ENCODE results near the gene PLB1. TPM values are rescaled to one million over a fixed set of nuclear protein-coding genes. Genes with fewer than 3 reads are reported as not detected.

The PLB1 gene
- total RNA-seq, 5 donors from 2014 or later (not counting 1 experiment from before 2014, with no cell fraction given): 0.07 to 2.5 (median 0.58) TPM

DNA sequence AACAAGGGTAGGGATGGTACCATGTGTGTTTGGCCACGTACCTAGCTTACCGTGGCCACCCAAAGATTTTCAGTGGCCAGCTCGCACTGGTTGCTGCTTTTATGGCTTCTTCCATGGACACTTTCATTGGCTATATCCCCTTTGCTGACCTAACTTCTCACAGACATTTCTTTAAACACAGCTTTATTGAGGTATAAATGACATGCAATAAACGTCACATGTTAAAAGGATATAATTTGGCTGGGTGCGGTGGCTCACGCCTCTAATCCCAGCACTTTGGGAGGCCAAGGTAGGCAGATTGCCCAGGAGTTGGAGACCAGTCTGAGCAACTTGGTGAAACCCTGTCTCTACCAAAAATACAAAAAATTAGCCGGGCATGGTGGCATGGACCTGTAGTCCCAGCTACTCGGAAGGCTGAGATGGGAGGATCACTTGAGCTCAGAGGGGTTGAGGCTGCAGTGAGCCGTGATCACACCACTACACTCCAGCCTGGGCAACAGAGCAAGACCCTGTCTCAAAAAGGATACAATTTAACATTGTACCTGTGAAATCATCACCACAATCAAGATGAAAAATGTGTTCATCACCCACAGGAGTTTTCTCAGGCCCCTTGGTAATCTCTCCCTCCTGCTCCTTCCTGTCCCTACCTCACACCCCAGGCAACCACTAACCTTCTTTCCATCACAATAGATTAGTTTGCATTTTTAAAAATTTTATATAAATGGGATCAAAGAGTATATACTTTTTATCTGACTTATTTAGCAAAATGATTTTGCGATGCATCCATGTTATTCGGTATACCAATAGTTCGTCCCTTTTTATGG, 127.9 kb downstream of the PLB1 start:
- Histone ChIP-seq H3K27me3 (replicated peaks in 1 of 2; ENCODE audit: control insufficient read depth in 2 of 2, extremely low read depth in 1 of 2, insufficient read depth in 2 of 2, low read length in 1 of 2) (no peaks in the 10 kb centered on the region), H3K27ac (ENCODE audit: low read length) (peak overlapping the region; percentile 99), H3K4me1 (ENCODE audit: control insufficient read depth in 1 of 2, extremely low read depth in 1 of 2, insufficient read depth in 2 of 2, low read length in 2 of 2) (peaks cover 44 to 86% of the 10 kb centered on the region in 2 experiments), H3K9me3 (no peaks in the 10 kb centered on the region), H3K36me3 (ENCODE audit: control insufficient read depth in 2 of 2, extremely low read depth in 1 of 2, insufficient read depth in 1 of 2, low read length in 1 of 2) (no peaks in the 10 kb centered on the region), H3K4me3 (ENCODE audit: control insufficient read depth in 1 of 2, extremely low read depth in 1 of 2, low read length in 1 of 2) (no peak overlapping the region)
- H3K27ac Mint-ChIP-seq: peak overlapping the region; percentile 92 to 99
- peak in 1 of 35 experiments; percentile 25 for DNase-seq
- ATAC-seq (replicated peaks in 1 of 4): no peak
- ChIA-PET CTCF (interaction anchor here in 1 of 2 donors (0.6 to 6.2 kb wide), 4 partner anchors 29 to 197 kb away, joined by 3 to 62 read pairs (median 3); partner anchors contain the start of gene PPP1CB), POLR2A (interaction anchor here (0.6 to 2.0 kb wide), 7 partner anchors 8 to 128 kb away, joined by 3 to 10 read pairs (median 5); partner anchors contain the start of gene PPP1CB (in 1 of the 2))
- no peaks in the 10 kb centered on the region for H3K9me3 Mint-ChIP-seq
- H3K27me3 Mint-ChIP-seq: no peaks in the 10 kb centered on the region
- H3K4me1 Mint-ChIP-seq: peaks cover 36 to 90% (median 90%) of the 10 kb centered on the region in 3 donors
- peak overlapping the region in 1 of 3 donors; percentile 66 for H3K4me3 Mint-ChIP-seq
- peaks cover 5% of the 10 kb centered on the region for H3K36me3 Mint-ChIP-seq
- 100% methylated on average over 2 of the region's 12 CpGs for WGBS (ENCODE audit: insufficient coverage)

DNA sequence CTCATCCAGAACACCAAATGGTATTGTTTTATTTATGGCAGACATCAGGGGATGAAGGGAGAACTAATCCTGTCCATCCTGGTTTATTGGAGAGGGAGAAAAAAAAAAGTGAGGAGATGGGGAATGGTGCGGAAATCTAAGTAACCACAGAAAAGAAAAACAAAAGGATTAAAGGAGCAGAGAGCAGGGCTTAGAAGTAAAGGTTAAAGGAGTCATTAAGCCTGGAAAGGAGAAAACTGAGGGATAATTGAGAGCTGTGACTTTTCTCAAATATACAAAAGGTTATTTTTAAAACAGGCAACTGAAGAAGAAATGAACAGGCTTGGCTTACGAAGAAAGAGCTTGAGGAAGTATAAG, 128.6 kb downstream of the PLB1 start:
- H3K9me3 Mint-ChIP-seq: no peaks in the 10 kb centered on the region
- no peak for ATAC-seq (replicated peaks in 1 of 4)
- Histone ChIP-seq H3K4me1 (ENCODE audit: control insufficient read depth in 1 of 2, extremely low read depth in 1 of 2, insufficient read depth in 2 of 2, low read length in 2 of 2) (peaks cover 42 to 85% of the 10 kb centered on the region in 2 experiments), H3K27ac (ENCODE audit: low read length) (peak overlapping the region; percentile 99), H3K9me3 (no peaks in the 10 kb centered on the region), H3K4me3 (ENCODE audit: control insufficient read depth in 1 of 2, extremely low read depth in 1 of 2, low read length in 1 of 2) (no peak overlapping the region), H3K36me3 (ENCODE audit: control insufficient read depth in 2 of 2, extremely low read depth in 1 of 2, insufficient read depth in 1 of 2, low read length in 1 of 2) (no peaks in the 10 kb centered on the region), H3K27me3 (replicated peaks in 1 of 2; ENCODE audit: control insufficient read depth in 2 of 2, extremely low read depth in 1 of 2, insufficient read depth in 2 of 2, low read length in 1 of 2) (no peaks in the 10 kb centered on the region)
- H3K27ac Mint-ChIP-seq: peak overlapping the region; percentile 91 to 92
- WGBS (ENCODE audit: insufficient coverage): no CpG with 5 or more reads among the region's 2 CpGs
- CTCF ChIA-PET: interaction anchor here in 1 of 2 donors (0.6 to 6.2 kb wide), 3 partner anchors 30 to 196 kb away, joined by 3 to 62 read pairs (median 3); partner anchors contain the start of gene PPP1CB
- peaks cover 36 to 84% (median 83%) of the 10 kb centered on the region in 3 donors for H3K4me1 Mint-ChIP-seq
- peak overlapping the region in 1 of 3 donors; percentile 66 for H3K4me3 Mint-ChIP-seq
- peaks cover 5% of the 10 kb centered on the region for H3K36me3 Mint-ChIP-seq
- H3K27me3 Mint-ChIP-seq: no peaks in the 10 kb centered on the region
- DNase-seq: no peak
- POLR2A ChIA-PET: interaction anchor here (0.5 to 2.0 kb wide), 6 partner anchors 8 to 128 kb away, joined by 3 to 5 read pairs (median 4); partner anchors contain the start of gene PPP1CB (in 2 of the 2)

DNA sequence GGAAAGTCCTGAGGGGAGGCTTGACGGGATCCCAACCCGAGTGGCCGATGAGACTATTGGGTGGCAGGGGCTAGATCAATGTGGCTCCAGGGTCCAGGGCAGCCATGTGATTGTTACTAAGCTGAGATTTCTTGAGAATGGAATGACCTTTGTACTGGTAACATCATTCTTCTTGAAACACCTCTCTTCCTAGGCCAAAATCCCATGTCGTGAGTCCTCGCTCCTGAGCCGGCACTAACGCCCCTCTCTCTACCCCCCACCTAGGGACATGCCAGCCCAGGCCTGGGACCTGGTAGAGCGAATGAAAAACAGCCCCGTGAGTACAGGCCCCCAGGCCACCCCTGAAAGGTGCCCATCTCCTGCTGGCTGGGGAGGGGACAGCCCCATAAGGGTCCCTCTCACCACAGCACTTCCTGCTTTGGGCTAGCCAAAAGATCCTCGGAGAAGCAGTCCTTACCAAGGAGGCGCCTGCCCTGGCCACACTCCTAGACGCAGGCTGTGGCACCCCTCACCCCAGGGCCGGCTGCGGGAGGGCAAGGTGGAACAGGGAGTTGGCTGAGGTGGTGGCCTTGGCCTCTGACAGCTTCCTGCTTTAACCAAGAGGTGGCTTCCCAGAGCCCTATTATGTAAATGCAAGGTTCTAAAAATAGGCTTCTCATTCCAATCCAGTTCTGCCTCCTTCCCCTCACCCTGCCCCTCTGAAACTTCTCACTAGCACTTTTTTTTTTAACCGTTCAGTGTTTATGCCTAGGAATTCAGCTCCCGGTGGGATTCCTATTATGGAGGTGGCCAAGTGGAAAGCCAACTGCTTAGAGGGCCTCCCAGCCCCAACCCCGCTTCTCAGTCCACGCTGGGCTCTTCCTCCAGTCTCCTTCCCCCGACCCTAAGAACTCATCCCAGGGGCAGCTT, 129.2 kb downstream of the PLB1 start:
- no peaks in the 10 kb centered on the region for H3K27me3 ChIP-seq (replicated peaks in 1 of 2; ENCODE audit: control insufficient read depth in 2 of 2, extremely low read depth in 1 of 2, insufficient read depth in 2 of 2, low read length in 1 of 2)
- POLR2A ChIA-PET: interaction anchor here (0.5 to 2.0 kb wide), 10 partner anchors 8 to 238 kb away, joined by 3 to 7 read pairs (median 4); partner anchors contain the start of gene PPP1CB (in 2 of the 2)
- Mint-ChIP-seq H3K27me3 (no peaks in the 10 kb centered on the region), H3K4me1 (peaks cover 36 to 77% (median 77%) of the 10 kb centered on the region in 3 donors), H3K4me3 (peak overlapping the region; percentile 43 to 66 (median 50)), H3K36me3 (peaks cover 5% of the 10 kb centered on the region), H3K9me3 (no peaks in the 10 kb centered on the region), H3K27ac (peak overlapping the region; percentile 91 to 92)
- DNase-seq: peak in 34 of 35 experiments; percentile 27 to 78 (median 54)
- H3K36me3 ChIP-seq (ENCODE audit: control insufficient read depth in 2 of 2, extremely low read depth in 1 of 2, insufficient read depth in 1 of 2, low read length in 1 of 2): no peaks in the 10 kb centered on the region
- no peak overlapping the region for H3K4me3 ChIP-seq (ENCODE audit: control insufficient read depth in 1 of 2, extremely low read depth in 1 of 2, low read length in 1 of 2)
- peak; percentile 16 to 45 (median 30) for ATAC-seq (replicated peaks in 1 of 4)
- WGBS (ENCODE audit: insufficient coverage): 52% methylated on average over 17 of the region's 19 CpGs
- no peaks in the 10 kb centered on the region for H3K9me3 ChIP-seq
- H3K4me1 ChIP-seq (ENCODE audit: control insufficient read depth in 1 of 2, extremely low read depth in 1 of 2, insufficient read depth in 2 of 2, low read length in 2 of 2): peaks cover 38 to 79% of the 10 kb centered on the region in 2 experiments
- peak overlapping the region; percentile 99 for H3K27ac ChIP-seq (ENCODE audit: low read length)
- CTCF ChIA-PET: interaction anchor here (0.6 to 6.2 kb wide), 5 partner anchors 30 to 196 kb away, joined by 3 to 62 read pairs (median 3); partner anchors contain the start of gene PPP1CB (in 1 of the 2)

DNA sequence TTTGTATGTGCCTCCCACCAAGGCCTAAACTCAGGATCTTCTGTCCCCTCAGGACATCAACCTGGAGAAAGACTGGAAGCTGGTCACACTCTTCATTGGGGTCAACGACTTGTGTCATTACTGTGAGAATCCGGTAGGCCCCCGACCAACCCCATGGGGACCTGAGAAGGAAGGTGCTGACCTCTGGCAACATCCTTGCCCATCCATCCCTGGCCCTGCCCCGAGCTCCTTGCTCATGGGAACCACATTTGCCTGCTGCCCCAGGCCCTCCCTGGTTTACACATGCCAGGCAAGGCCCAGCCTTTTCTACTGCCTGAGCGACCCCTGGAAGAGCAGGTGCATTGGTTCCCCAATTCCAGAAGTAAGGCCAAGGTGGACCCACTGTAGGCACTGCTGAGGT, 130.5 kb downstream of the PLB1 start:
- peaks cover 27 to 65% of the 10 kb centered on the region in 2 experiments for H3K4me1 ChIP-seq (ENCODE audit: control insufficient read depth in 1 of 2, extremely low read depth in 1 of 2, insufficient read depth in 2 of 2, low read length in 2 of 2)

DNA sequence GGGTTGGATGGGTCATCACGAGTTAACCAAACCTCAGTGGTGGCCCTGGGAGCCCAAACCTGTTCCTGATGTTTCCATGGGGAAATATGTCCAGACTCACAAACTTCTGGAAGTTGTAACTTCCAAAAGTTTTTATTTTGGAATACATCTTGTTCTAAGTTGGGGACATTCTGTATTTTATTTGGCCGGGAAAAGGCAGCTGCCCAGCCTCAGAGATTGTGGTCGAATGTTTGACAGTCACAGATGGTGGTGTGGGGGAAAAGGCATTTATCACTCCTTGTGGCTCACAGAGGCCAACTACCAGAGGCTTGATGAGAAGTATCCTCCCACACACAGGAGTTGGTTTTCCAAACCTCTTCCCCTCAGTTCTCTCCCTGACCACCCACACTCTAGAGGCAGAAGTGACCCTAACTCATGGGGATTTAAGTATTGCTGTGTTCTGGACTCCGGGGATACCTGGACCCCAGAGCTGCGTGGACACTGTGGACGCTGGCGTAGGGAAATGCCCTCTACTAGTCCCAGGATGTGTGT, 131.1 kb downstream of the PLB1 start:
- DNase-seq: no peak

More for the DNA sequence above, 130.5 kb downstream of the PLB1 start:
- H3K9me3 Mint-ChIP-seq: no peaks in the 10 kb centered on the region
- peaks cover 5% of the 10 kb centered on the region for H3K36me3 Mint-ChIP-seq
- no peaks in the 10 kb centered on the region for H3K9me3 ChIP-seq
- peak overlapping the region in 1 of 3 donors; percentile 19 for H3K4me3 Mint-ChIP-seq
- no peak for DNase-seq
- H3K27ac Mint-ChIP-seq: peak overlapping the region; percentile 31 to 34
- no peak for ATAC-seq (replicated peaks in 1 of 4)
- CTCF ChIA-PET: no interaction called here
- H3K27me3 ChIP-seq (replicated peaks in 1 of 2; ENCODE audit: control insufficient read depth in 2 of 2, extremely low read depth in 1 of 2, insufficient read depth in 2 of 2, low read length in 1 of 2): no peaks in the 10 kb centered on the region
- H3K36me3 ChIP-seq (ENCODE audit: control insufficient read depth in 2 of 2, extremely low read depth in 1 of 2, insufficient read depth in 1 of 2, low read length in 1 of 2): no peaks in the 10 kb centered on the region
- H3K27me3 Mint-ChIP-seq: no peaks in the 10 kb centered on the region
- H3K27ac ChIP-seq (ENCODE audit: low read length): peak overlapping the region; percentile 22
- 85% methylated on average over 4 of the region's 5 CpGs for WGBS (ENCODE audit: insufficient coverage)
- POLR2A ChIA-PET: interaction anchor here (0.6 to 0.9 kb wide), 2 partner anchors 10 to 99 kb away, joined by 4 read pairs; no protein-coding TSS in a partner anchor
- no peak overlapping the region for H3K4me3 ChIP-seq (ENCODE audit: control insufficient read depth in 1 of 2, extremely low read depth in 1 of 2, low read length in 1 of 2)
- H3K4me1 Mint-ChIP-seq: peaks cover 36 to 64% (median 64%) of the 10 kb centered on the region in 3 donors

More for the DNA sequence above, 131.1 kb downstream of the PLB1 start:
- 96% methylated on average over 4 of the region's 7 CpGs for WGBS (ENCODE audit: insufficient coverage)
- H3K36me3 ChIP-seq (ENCODE audit: control insufficient read depth in 2 of 2, extremely low read depth in 1 of 2, insufficient read depth in 1 of 2, low read length in 1 of 2): no peaks in the 10 kb centered on the region
- Mint-ChIP-seq H3K27me3 (no peaks in the 10 kb centered on the region), H3K27ac (peak overlapping the region; percentile 34 to 65), H3K36me3 (peaks cover 5% of the 10 kb centered on the region), H3K4me3 (no peak overlapping the region), H3K9me3 (no peaks in the 10 kb centered on the region), H3K4me1 (peaks cover 36 to 58% (median 58%) of the 10 kb centered on the region in 3 donors)
- peaks cover 24 to 60% of the 10 kb centered on the region in 2 experiments for H3K4me1 ChIP-seq (ENCODE audit: control insufficient read depth in 1 of 2, extremely low read depth in 1 of 2, insufficient read depth in 2 of 2, low read length in 2 of 2)
- ATAC-seq (replicated peaks in 1 of 4): no peak
- H3K27me3 ChIP-seq (replicated peaks in 1 of 2; ENCODE audit: control insufficient read depth in 2 of 2, extremely low read depth in 1 of 2, insufficient read depth in 2 of 2, low read length in 1 of 2): no peaks in the 10 kb centered on the region
- CTCF ChIA-PET: no interaction called here
- POLR2A ChIA-PET: interaction anchor here in 1 of 2 donors (0.7 kb wide), 1 partner anchor 11 kb away, joined by 3 read pairs; no protein-coding TSS in a partner anchor
- peak overlapping the region; percentile 22 for H3K27ac ChIP-seq (ENCODE audit: low read length)
- H3K9me3 ChIP-seq: no peaks in the 10 kb centered on the region
- H3K4me3 ChIP-seq (ENCODE audit: control insufficient read depth in 1 of 2, extremely low read depth in 1 of 2, low read length in 1 of 2): no peak overlapping the region

Measured in T-cell (primary cell).